IMR-90 (cell line): ENCODE measurements around the gene MRTFA. TPM values are rescaled to one million over a fixed set of nuclear protein-coding genes. Genes with fewer than 3 reads are reported as not detected.

Experiments used
- ATAC-seq: fragments of 200-7000 bp; cut with Tn5 transposase; 2 replicates; pipeline ENCODE4 v1.9.1; 2020; ENCODE audit warnings: low read depth, mild to moderate bottlenecking, moderate library complexity
- BruUV-seq: library from RNA; stranded (reverse); fragments of 400-500 nt; replicated peaks from 2 replicates; lab custom pipeline; 2021; lab: Mats Ljungman, UMichigan
- CTCF ChIA-PET: fragments of 300-600 bp; formaldehyde crosslinking; extraction: SDS; loops from one replicate; lab custom pipeline; 2021; ENCODE audit warnings: antibody characterized with exemption; lab: Yijun Ruan, JAX
- POLR2A ChIA-PET: fragments of 300-600 bp; sonication (Branson Sonifier 250); formaldehyde crosslinking; loops from one replicate; lab custom pipeline; 2022; ENCODE audit warnings: antibody characterized with exemption; ENCODE audit not compliant: unreplicated experiment; lab: Charles Lee
- DNase-seq: peaks from one replicate; pipeline ENCODE4 v3.0.0; 2013
- H2AFZ ChIP-seq: replicated peaks from 2 replicates; pipeline ENCODE3; 2013; ENCODE audit warnings: low read length, mild to moderate bottlenecking; ENCODE audit not compliant: poor library complexity
- H2AK5ac ChIP-seq: 2 replicates; pipeline ENCODE4 v1.6.1; 2013; ENCODE audit warnings: low read depth, low read length, inconsistent platforms
- H2AK9ac ChIP-seq: replicated peaks from 2 replicates; pipeline ENCODE3; 2013; ENCODE audit warnings: mild to moderate bottlenecking, low read depth, low read length, moderate library complexity; ENCODE audit not compliant: poor library complexity
- H2BK120ac ChIP-seq: 2 replicates; pipeline ENCODE4 v1.6.1; 2013; ENCODE audit warnings: low read depth, low read length, inconsistent platforms
- H2BK15ac ChIP-seq: 3 replicates; pipeline ENCODE4 v1.6.1; 2013; ENCODE audit warnings: low read depth, low read length, inconsistent platforms
- H2BK20ac ChIP-seq: 2 replicates; pipeline ENCODE4 v1.6.1; 2013; ENCODE audit warnings: low read depth, mild to moderate bottlenecking, inconsistent platforms, low read length, moderate library complexity
- H2BK5ac ChIP-seq: 2 replicates; pipeline ENCODE4 v1.6.1; 2013; ENCODE audit warnings: mild to moderate bottlenecking, low read depth, low read length, inconsistent platforms; ENCODE audit not compliant: poor library complexity, severe bottlenecking
- H3K14ac ChIP-seq: replicated peaks from 2 replicates; pipeline ENCODE4 v1.6.1; 2013; ENCODE audit warnings: low read depth, low read length, inconsistent platforms
- H3K18ac ChIP-seq: 2 replicates; pipeline ENCODE4 v1.6.1; 2013; ENCODE audit warnings: low read depth, low read length, control low read depth
- H3K23ac ChIP-seq: 2 replicates; pipeline ENCODE4 v1.6.1; 2013; ENCODE audit warnings: low read depth, low read length, inconsistent platforms
- H3K27ac ChIP-seq: 2 replicates; pipeline ENCODE4 v1.5.1; 2013; ENCODE audit warnings: mild to moderate bottlenecking, control low read depth, low read length; ENCODE audit not compliant: insufficient read depth
- H3K27me3 ChIP-seq: 2 replicates; pipeline ENCODE4 v1.6.1; 2013; ENCODE audit warnings: low read length; ENCODE audit not compliant: control insufficient read depth, insufficient read depth
- H3K36me3 ChIP-seq: 2 replicates; pipeline ENCODE4 v1.6.1; 2013; ENCODE audit warnings: low read length, mixed read lengths; ENCODE audit not compliant: control insufficient read depth, insufficient read depth
- H3K4ac ChIP-seq: 2 replicates; pipeline ENCODE4 v1.6.1; 2013; ENCODE audit warnings: low read depth, low read length, inconsistent platforms
- H3K4me1 ChIP-seq: 2 replicates; pipeline ENCODE4 v1.6.1; 2013; ENCODE audit warnings: low read length, mixed read lengths; ENCODE audit not compliant: control insufficient read depth, insufficient read depth
- H3K4me2 ChIP-seq: 2 replicates; pipeline ENCODE4 v1.6.1; 2013; ENCODE audit warnings: low read depth, mild to moderate bottlenecking, control low read depth, low read length, moderate library complexity
- H3K4me3 ChIP-seq: 2 replicates; pipeline ENCODE4 v1.5.1; 2013; ENCODE audit warnings: low read depth, mild to moderate bottlenecking, control low read depth, low read length, moderate library complexity; ENCODE audit not compliant: insufficient read depth
- H3K56ac ChIP-seq: 2 replicates; pipeline ENCODE4 v1.6.1; 2013; ENCODE audit warnings: low read length, inconsistent platforms; ENCODE audit not compliant: insufficient read depth; ENCODE audit errors: extremely low read depth
- H3K79me1 ChIP-seq, 2 experiments: 2 replicates each; pipeline ENCODE4 v1.6.1; 2013; ENCODE audit warnings: low read length in 2 of 2, inconsistent platforms in 1 of 2, low read depth in 1 of 2
- H3K9ac ChIP-seq: 2 replicates; pipeline ENCODE4 v1.6.1; 2013; ENCODE audit warnings: low read depth, low read length, control low read depth
- H3K9me1 ChIP-seq: 2 replicates; pipeline ENCODE4 v1.6.1; 2013; ENCODE audit warnings: low read length, inconsistent platforms; ENCODE audit not compliant: insufficient read depth
- H3K9me3 ChIP-seq: 2 replicates; pipeline ENCODE4 v1.6.1; 2013; ENCODE audit warnings: low read length; ENCODE audit not compliant: control insufficient read depth, insufficient read depth
- H4K20me1 ChIP-seq: 2 replicates; pipeline ENCODE4 v1.6.1; 2013; ENCODE audit warnings: low read length, inconsistent platforms; ENCODE audit not compliant: insufficient read depth
- H4K5ac ChIP-seq: 2 replicates; pipeline ENCODE4 v1.6.1; 2013; ENCODE audit warnings: mild to moderate bottlenecking, low read depth, low read length, control low read depth
- H4K8ac ChIP-seq, 2 experiments: 2 replicates each; pipeline ENCODE4 v1.6.1; 2013; ENCODE audit warnings: low read depth in 2 of 2, low read length in 2 of 2, control low read depth in 1 of 2, inconsistent platforms in 1 of 2
- H4K91ac ChIP-seq: 2 replicates; pipeline ENCODE4 v1.6.1; 2013; ENCODE audit warnings: low read depth, low read length, inconsistent platforms; ENCODE audit not compliant: insufficient read depth
- CHD1 ChIP-seq: IDR thresholded peaks from 2 replicates; pipeline ENCODE4 v1.6.1; 2012; ENCODE audit warnings: low read depth, low read length, improper control_type of control experiment
- CTCF ChIP-seq: conservative IDR thresholded peaks from 2 replicates; pipeline ENCODE4 v1.5.1; 2012; ENCODE audit warnings: mild to moderate bottlenecking, low read depth, low read length, improper control_type of control experiment
- ELK1 ChIP-seq: fragments of 150-350 bp; IDR thresholded peaks from 2 replicates; pipeline ENCODE4 v1.6.1; 2016; ENCODE audit warnings: low read depth, mild to moderate bottlenecking, low read length, moderate library complexity, borderline replicate concordance
- FOS ChIP-seq: fragments of 150-350 bp; IDR thresholded peaks from 2 replicates; pipeline ENCODE4 v1.6.1; 2016; ENCODE audit warnings: low read depth, low read length
- MAFK ChIP-seq: IDR thresholded peaks from 2 replicates; pipeline ENCODE4 v1.6.1; 2012; ENCODE audit warnings: low read depth, low read length, improper control_type of control experiment
- POLR2A ChIP-seq: IDR thresholded peaks from 2 replicates; pipeline ENCODE4 v1.6.1; 2012; ENCODE audit warnings: mild to moderate bottlenecking, low read depth, low read length
- RAD21 ChIP-seq: IDR thresholded peaks from 2 replicates; pipeline ENCODE4 v1.6.1; 2012; ENCODE audit warnings: low read length, improper control_type of control experiment
- RCOR1 ChIP-seq: IDR thresholded peaks from 2 replicates; pipeline ENCODE4 v1.6.1; 2012; ENCODE audit warnings: mild to moderate bottlenecking, low read length, improper control_type of control experiment; ENCODE audit not compliant: insufficient replicate concordance
- SMC3 ChIP-seq: fragments of 150-350 bp; IDR thresholded peaks from 2 replicates; pipeline ENCODE4 v1.6.1; 2016; ENCODE audit warnings: low read depth, mild to moderate bottlenecking, antibody characterized with exemption, low read length, moderate library complexity
- WGBS, 2 experiments: methylation state at CpG; one replicate each; pipeline versions ENCODE4 v1.1.5 to v1.1.7; 2013; ENCODE audit warnings: missing lambda C conversion rate in 2 of 2; ENCODE audit not compliant: insufficient read length in 1 of 2; ENCODE audit errors: extremely low coverage in 2 of 2; 5-methylcytosine and 5-hydroxymethylcytosine counted together
- dilution Hi-C: fragments of 300-500 bp; cut with HindIII; formaldehyde crosslinking; loops from one replicate; pipeline ENCODE4 v1.14.3; 2018; ENCODE audit warnings: low sequenced_read_pairs; ENCODE audit not compliant: unreplicated experiment
- in situ Hi-C: fragments of 300-500 bp; cut with MboI; formaldehyde crosslinking; loops from 3 replicates; pipeline ENCODE4 v1.14.3; 2019; ENCODE audit warnings: low sequenced_read_pairs, inconsistent platforms, mixed read lengths
- intact Hi-C: fragments of 100-400 bp; cut with micrococcal nuclease; formaldehyde crosslinking; loops from 2 replicates; pipeline ENCODE4 v1.10.0; 2022
- polyA plus RNA-seq, 3 experiments: library from polyadenylated mRNA; depleted of rRNA; stranded (reverse); fragments of >200 nt; gene quantifications; 2 replicates each; pipeline ENCODE4 v1.2.3, GENCODE V29; 2012; ENCODE audit warnings: low replicate concordance in 1 of 3
- total RNA-seq: library from RNA; depleted of rRNA; stranded (reverse); fragments of >200 nt; gene quantifications from 2 replicates; pipeline ENCODE4 v1.2.3, GENCODE V29; 2012

Gene MRTFA
- total and polyA plus RNA-seq, 2 of the 4 experiments (the other 2 are of a cell fraction), result 12.5 to 17.2 TPM

- Histone ChIP-seq H3K4me2 (no peak overlapping the region), H2BK5ac (no peak overlapping the region), H4K5ac (no peak overlapping the region), H3K9ac (no peak overlapping the region), H3K4me1 (peaks cover 8% of the 10 kb centered on the region; the same call in 1 of the 2 replicates), H3K79me1 (peaks cover 13 to 66% of the 10 kb centered on the region in 2 experiments; a peak in 3 of 4 replicates), H3K27ac (no peak overlapping the region), H3K18ac (no peak overlapping the region), H3K23ac (no peak overlapping the region), H3K14ac (no peak overlapping the region), H4K91ac (no peak overlapping the region), H2BK15ac (no peak overlapping the region), H3K9me1 (peaks cover 16% of the 10 kb centered on the region; the same call in 1 of the 2 replicates), H2AK9ac (no peak overlapping the region), H2BK20ac (no peak overlapping the region), H3K4ac (no peak overlapping the region), H3K4me3 (no peak overlapping the region), H3K9me3 (no peaks in the 10 kb centered on the region), H3K36me3 (peaks cover 60% of the 10 kb centered on the region), H4K20me1 (peaks cover 30% of the 10 kb centered on the region), H4K8ac (no peak overlapping the region), H2AFZ (no peak overlapping the region), H2BK120ac (no peak overlapping the region), H3K27me3 (no peaks in the 10 kb centered on the region), H3K56ac (no peak overlapping the region), H2AK5ac (no peak overlapping the region)
- ATAC-seq (no peak), DNase-seq (no peak)
- no TSS peak for BruUV-seq
- intact Hi-C loops, result no loop called here
- 81% methylated on average over 10 of the region's 13 CpGs; no CpG with 5 or more reads in 1 of the 2 experiments for WGBS, 2 experiments
- dilution Hi-C loops, result no loop called here
- in situ Hi-C loops, result no loop called here
- POLR2A ChIA-PET, result no interaction called here
- TF ChIP-seq MAFK (no peak), CHD1 (no peak), RAD21 (no peak), FOS (no peak), ELK1 (no peak), RCOR1 (no peak), POLR2A (no peak), CTCF (no peak), SMC3 (no peak)
- CTCF ChIA-PET, result no interaction called here
Measured at GRCh38 chr22:40413873-40414272, 222.6 kb downstream of the MRTFA start.
